Mammary epithelial cell (primary cell): ENCODE measurements around the gene SLC4A3.

ENCODE experiments used
- EZH2 ChIP-seq: IDR thresholded peaks from 2 replicates; pipeline ENCODE4 v1.6.1; 2012; ENCODE audit warnings: low read length, inconsistent platforms, borderline replicate concordance
- TF ChIP-seq, protein P1 (sequence below), 2 donors: IDR thresholded peaks in 1 of 2; conservative IDR thresholded peaks in 1 of 2; 2 replicates each; pipeline ENCODE4 v1.5.1; 2011 to 2012; ENCODE audit warnings: inconsistent platforms in 2 of 2, low read length in 2 of 2, mild to moderate bottlenecking in 2 of 2, control low read depth in 1 of 2, low read depth in 1 of 2; ENCODE audit not compliant: insufficient read depth in 1 of 2; ENCODE audit errors: extremely low read depth in 1 of 2

DNA sequence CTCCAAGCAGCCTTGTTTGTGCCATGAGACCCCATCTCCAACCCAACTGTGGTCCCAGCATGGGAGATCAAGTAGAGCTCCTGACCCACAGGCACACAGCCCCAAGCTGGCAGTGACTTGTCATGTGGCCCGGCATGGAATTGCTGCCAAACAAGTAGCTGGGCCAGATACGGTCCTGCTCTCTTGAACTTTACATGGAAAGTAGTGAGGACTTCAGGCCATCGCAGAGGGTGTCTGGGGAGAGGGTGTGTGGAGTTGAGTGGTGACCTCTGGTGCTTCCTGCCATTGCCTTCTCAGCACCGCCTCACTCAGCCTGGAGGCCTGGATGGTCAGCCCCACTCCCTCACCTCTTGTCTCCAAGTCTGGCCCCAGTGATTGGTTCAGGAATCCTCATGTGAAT lies 10.9 kb upstream of the SLC4A3 start:
- TF ChIP-seq, protein P1, sequence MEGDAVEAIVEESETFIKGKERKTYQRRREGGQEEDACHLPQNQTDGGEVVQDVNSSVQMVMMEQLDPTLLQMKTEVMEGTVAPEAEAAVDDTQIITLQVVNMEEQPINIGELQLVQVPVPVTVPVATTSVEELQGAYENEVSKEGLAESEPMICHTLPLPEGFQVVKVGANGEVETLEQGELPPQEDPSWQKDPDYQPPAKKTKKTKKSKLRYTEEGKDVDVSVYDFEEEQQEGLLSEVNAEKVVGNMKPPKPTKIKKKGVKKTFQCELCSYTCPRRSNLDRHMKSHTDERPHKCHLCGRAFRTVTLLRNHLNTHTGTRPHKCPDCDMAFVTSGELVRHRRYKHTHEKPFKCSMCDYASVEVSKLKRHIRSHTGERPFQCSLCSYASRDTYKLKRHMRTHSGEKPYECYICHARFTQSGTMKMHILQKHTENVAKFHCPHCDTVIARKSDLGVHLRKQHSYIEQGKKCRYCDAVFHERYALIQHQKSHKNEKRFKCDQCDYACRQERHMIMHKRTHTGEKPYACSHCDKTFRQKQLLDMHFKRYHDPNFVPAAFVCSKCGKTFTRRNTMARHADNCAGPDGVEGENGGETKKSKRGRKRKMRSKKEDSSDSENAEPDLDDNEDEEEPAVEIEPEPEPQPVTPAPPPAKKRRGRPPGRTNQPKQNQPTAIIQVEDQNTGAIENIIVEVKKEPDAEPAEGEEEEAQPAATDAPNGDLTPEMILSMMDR (conservative IDR thresholded peaks at IDR 0.05 in 1 of 2, IDR thresholded peaks at IDR 0.05 in 1 of 2; ENCODE audit: extremely low read depth in 1 of 2, insufficient read depth in 1 of 2, low read depth in 1 of 2, low read length in 2 of 2): no peak
- TF ChIP-seq EZH2: no peak
